ENCODE data around the gene FOXRED2. TPM values are rescaled to one million over a fixed set of nuclear protein-coding genes. Genes with fewer than 3 reads are reported as not detected.

FOXRED2 gene
- total and polyA plus RNA-seq, 4 experiments from 2014 or later: 2.7 to 8.5 (median 7.3) TPM; not detected in 1

GRCh38 chr22:36465232-36466021 lies 41.4 kb downstream of the FOXRED2 start:
- peaks cover 11 to 23% (median 15%) of the 10 kb centered on the region in 4 donors for H3K4me1 Mint-ChIP-seq
- no peak overlapping the region for H3K4me3 Mint-ChIP-seq
- DNase-seq: no peak
- ChIA-PET CTCF (ENCODE audit: partially characterized antibody) (interaction anchor here (10.0 kb wide), 1 partner anchor 165 kb away, joined by 204 read pairs; no protein-coding TSS in a partner anchor), POLR2A (ENCODE audit: partially characterized antibody) (interaction anchor here (1.7 to 1.8 kb wide), 2 partner anchors 17 to 134 kb away, joined by 5 to 9 read pairs; partner anchors contain the start of gene TXN2)
- intact Hi-C loops (cut with micrococcal nuclease): no loop called here
- peaks cover 16% of the 10 kb centered on the region for H3K4me1 ChIP-seq (ENCODE audit: insufficient read depth, low read length)
- H3K36me3 Mint-ChIP-seq: peaks cover 0 to 3% of the 10 kb centered on the region in 2 donors
- no peaks in the 10 kb centered on the region for H3K27me3 Mint-ChIP-seq
- no peak overlapping the region for H3K27ac ChIP-seq (ENCODE audit: low read depth, low read length)
- H3K27me3 ChIP-seq (ENCODE audit: insufficient read depth, low read length): no peaks in the 10 kb centered on the region
- H3K27ac Mint-ChIP-seq: peak overlapping the region in 4 of 7 donors; percentile 15 to 70 (median 66)
- H3K36me3 ChIP-seq (ENCODE audit: insufficient read depth, low read length): no peaks in the 10 kb centered on the region
- H3K4me3 ChIP-seq (ENCODE audit: low read length in 2 of 2): no peak overlapping the region
- H3K9me3 ChIP-seq (ENCODE audit: control insufficient read depth in 1 of 2, low read length in 2 of 2): no peaks in the 10 kb centered on the region
- H3K9me3 Mint-ChIP-seq: no peaks in the 10 kb centered on the region

- H3K27me3 Mint-ChIP-seq: no peaks in the 10 kb centered on the region
- H3K9me3 Mint-ChIP-seq: no peaks in the 10 kb centered on the region
- Histone ChIP-seq H3K27me3 (ENCODE audit: insufficient read depth, low read length) (no peaks in the 10 kb centered on the region), H3K4me3 (ENCODE audit: low read length in 2 of 2) (no peak overlapping the region), H3K27ac (ENCODE audit: low read depth, low read length) (no peak overlapping the region), H3K4me1 (ENCODE audit: insufficient read depth, low read length) (peaks cover 10% of the 10 kb centered on the region), H3K9me3 (ENCODE audit: control insufficient read depth in 1 of 2, low read length in 2 of 2) (no peaks in the 10 kb centered on the region), H3K36me3 (ENCODE audit: insufficient read depth, low read length) (no peaks in the 10 kb centered on the region)
- peaks cover 5 to 16% (median 10%) of the 10 kb centered on the region in 4 donors for H3K4me1 Mint-ChIP-seq
- H3K36me3 Mint-ChIP-seq: no peaks in the 10 kb centered on the region
- ChIA-PET CTCF (ENCODE audit: partially characterized antibody) (no interaction called here), POLR2A (ENCODE audit: partially characterized antibody) (interaction anchor here (1.4 to 1.6 kb wide), 2 partner anchors 9 to 77 kb away, joined by 4 read pairs; partner anchors contain the start of gene MYH9)
- DNase-seq: no peak
- no peak overlapping the region for H3K4me3 Mint-ChIP-seq
- intact Hi-C loops (cut with micrococcal nuclease): no loop called here
- peak overlapping the region in 1 of 7 donors; percentile 15 for H3K27ac Mint-ChIP-seq
These were observed 42.1 kb downstream of the FOXRED2 start for GRCh38 chr22:36464715-36465231.

- Mint-ChIP-seq H3K4me1 (peaks cover 5 to 16% (median 9%) of the 10 kb centered on the region in 4 donors), H3K9me3 (no peaks in the 10 kb centered on the region), H3K27ac (no peak overlapping the region), H3K36me3 (no peaks in the 10 kb centered on the region), H3K4me3 (no peak overlapping the region), H3K27me3 (no peaks in the 10 kb centered on the region)
- ChIA-PET POLR2A (ENCODE audit: partially characterized antibody) (interaction anchor here (1.4 to 2.0 kb wide), 4 partner anchors 8 to 162 kb away, joined by 3 to 5 read pairs (median 4); partner anchors contain the start of genes MYH9 and TXN2), CTCF (ENCODE audit: partially characterized antibody) (interaction anchor here (1.1 kb wide), 1 partner anchor 9 kb away, joined by 3 read pairs; no protein-coding TSS in a partner anchor)
- H3K27me3 ChIP-seq (ENCODE audit: insufficient read depth, low read length): no peaks in the 10 kb centered on the region
- H3K36me3 ChIP-seq (ENCODE audit: insufficient read depth, low read length): no peaks in the 10 kb centered on the region
- intact Hi-C loops (cut with micrococcal nuclease): no loop called here
- no peak overlapping the region for H3K27ac ChIP-seq (ENCODE audit: low read depth, low read length)
- H3K4me1 ChIP-seq (ENCODE audit: insufficient read depth, low read length): peaks cover 8% of the 10 kb centered on the region
- no peak for DNase-seq
- H3K9me3 ChIP-seq (ENCODE audit: control insufficient read depth in 1 of 2, low read length in 2 of 2): no peaks in the 10 kb centered on the region
- no peak overlapping the region for H3K4me3 ChIP-seq (ENCODE audit: low read length in 2 of 2)
These were observed 43.1 kb downstream of the FOXRED2 start for GRCh38 chr22:36463783-36464184.

- H3K4me1 Mint-ChIP-seq: peaks cover 4 to 6% (median 5%) of the 10 kb centered on the region in 4 donors
- Histone ChIP-seq H3K9me3 (ENCODE audit: control insufficient read depth in 1 of 2, low read length in 2 of 2) (no peaks in the 10 kb centered on the region), H3K36me3 (ENCODE audit: insufficient read depth, low read length) (no peaks in the 10 kb centered on the region), H3K4me1 (ENCODE audit: insufficient read depth, low read length) (peaks cover 2% of the 10 kb centered on the region), H3K27ac (ENCODE audit: low read depth, low read length) (no peak overlapping the region), H3K4me3 (ENCODE audit: low read length in 2 of 2) (no peak overlapping the region), H3K27me3 (ENCODE audit: insufficient read depth, low read length) (no peaks in the 10 kb centered on the region)
- intact Hi-C loops (cut with micrococcal nuclease): no loop called here
- H3K9me3 Mint-ChIP-seq: no peaks in the 10 kb centered on the region
- no peaks in the 10 kb centered on the region for H3K36me3 Mint-ChIP-seq
- H3K4me3 Mint-ChIP-seq: no peak overlapping the region
- ChIA-PET CTCF (ENCODE audit: partially characterized antibody) (no interaction called here), POLR2A (ENCODE audit: partially characterized antibody) (interaction anchor here (1.2 to 2.0 kb wide), 2 partner anchors 127 to 160 kb away, joined by 3 to 5 read pairs; no protein-coding TSS in a partner anchor)
- no peak for DNase-seq
- no peaks in the 10 kb centered on the region for H3K27me3 Mint-ChIP-seq
- H3K27ac Mint-ChIP-seq: peak overlapping the region in 2 of 7 donors; percentile 11 to 32
These were observed 44.9 kb downstream of the FOXRED2 start for GRCh38 chr22:36461665-36462649.

- Histone ChIP-seq H3K27me3 (ENCODE audit: insufficient read depth, low read length) (no peaks in the 10 kb centered on the region), H3K4me1 (ENCODE audit: insufficient read depth, low read length) (peaks cover 9% of the 10 kb centered on the region), H3K4me3 (ENCODE audit: low read length in 2 of 2) (no peak overlapping the region), H3K27ac (ENCODE audit: low read depth, low read length) (no peak overlapping the region), H3K9me3 (ENCODE audit: control insufficient read depth in 1 of 2, low read length in 2 of 2) (no peaks in the 10 kb centered on the region), H3K36me3 (ENCODE audit: insufficient read depth, low read length) (no peaks in the 10 kb centered on the region)
- H3K9me3 Mint-ChIP-seq: no peaks in the 10 kb centered on the region
- H3K4me1 Mint-ChIP-seq: peaks cover 11 to 14% (median 13%) of the 10 kb centered on the region in 4 donors
- H3K27ac Mint-ChIP-seq: peak overlapping the region in 2 of 7 donors; percentile 14 to 18
- CTCF ChIA-PET (ENCODE audit: partially characterized antibody): no interaction called here
- H3K27me3 Mint-ChIP-seq: no peaks in the 10 kb centered on the region
- H3K36me3 Mint-ChIP-seq: no peaks in the 10 kb centered on the region
- DNase-seq: no peak
- intact Hi-C loops (cut with micrococcal nuclease): no loop called here
- POLR2A ChIA-PET (ENCODE audit: partially characterized antibody): no interaction called here
- no peak overlapping the region for H3K4me3 Mint-ChIP-seq
These were observed 46.6 kb downstream of the FOXRED2 start for GRCh38 chr22:36460202-36460601.

- ChIA-PET CTCF (ENCODE audit: partially characterized antibody) (interaction anchor here (0.6 to 1.3 kb wide), 4 partner anchors 13 to 70 kb away, joined by 3 to 4 read pairs (median 3); partner anchors contain the start of gene MYH9), POLR2A (ENCODE audit: partially characterized antibody) (interaction anchor here (0.7 to 1.1 kb wide), 3 partner anchors 10 to 73 kb away, joined by 3 to 6 read pairs (median 3); no protein-coding TSS in a partner anchor)
- Mint-ChIP-seq H3K27me3 (no peaks in the 10 kb centered on the region), H3K9me3 (no peaks in the 10 kb centered on the region), H3K36me3 (no peaks in the 10 kb centered on the region), H3K4me3 (no peak overlapping the region), H3K27ac (peak overlapping the region in 5 of 7 donors; percentile 15 to 60 (median 41)), H3K4me1 (peaks cover 18 to 27% (median 24%) of the 10 kb centered on the region in 4 donors)
- Histone ChIP-seq H3K4me1 (ENCODE audit: insufficient read depth, low read length) (peaks cover 29% of the 10 kb centered on the region), H3K36me3 (ENCODE audit: insufficient read depth, low read length) (no peaks in the 10 kb centered on the region), H3K27ac (ENCODE audit: low read depth, low read length) (no peak overlapping the region), H3K9me3 (ENCODE audit: control insufficient read depth in 1 of 2, low read length in 2 of 2) (no peaks in the 10 kb centered on the region), H3K27me3 (ENCODE audit: insufficient read depth, low read length) (no peaks in the 10 kb centered on the region), H3K4me3 (ENCODE audit: low read length in 2 of 2) (no peak overlapping the region)
- intact Hi-C loops (cut with micrococcal nuclease): no loop called here
- no peak for DNase-seq
These were observed 49.0 kb downstream of the FOXRED2 start for GRCh38 chr22:36457688-36458450.

All from CD4-positive, alpha-beta memory T cell (primary cell).